Transverse colon (tissue), 4 donors: Measurements from ENCODE around the gene PYY.
"Not testable (repeated sequence)": the region's sequence is repeated elsewhere in the genome, so short reads cannot be mapped to it uniquely, and the experiment has no call there.

Experiments
- POLR2A ChIP-seq: fragments of 450-650 bp; IDR thresholded peaks from one replicate; pipeline ENCODE4 v1.6.1; 2016; ENCODE audit warnings: antibody characterized with exemption, mild to moderate bottlenecking, moderate library complexity
- POLR2AphosphoS5 ChIP-seq, 3 donors: sonication (generic); formaldehyde crosslinking; IDR thresholded peaks; one replicate each; pipeline ENCODE4 v1.6.1; 2016; ENCODE audit warnings: antibody characterized with exemption in 3 of 3
- TF ChIP-seq, protein P1 (sequence below), 5 experiments: fragments of 200-600 bp in 3 of 5; fragments of 450-650 bp in 2 of 5; sonication (generic) in 3 of 5; IDR thresholded peaks; 1 replicate in 2 of 5; 2 replicates in 3 of 5; pipeline ENCODE4 v1.5.1; 2016 to 2017; ENCODE audit warnings: antibody characterized with exemption in 5 of 5, inconsistent platforms in 3 of 5, mild to moderate bottlenecking in 2 of 5, moderate library complexity in 1 of 5

DNA sequence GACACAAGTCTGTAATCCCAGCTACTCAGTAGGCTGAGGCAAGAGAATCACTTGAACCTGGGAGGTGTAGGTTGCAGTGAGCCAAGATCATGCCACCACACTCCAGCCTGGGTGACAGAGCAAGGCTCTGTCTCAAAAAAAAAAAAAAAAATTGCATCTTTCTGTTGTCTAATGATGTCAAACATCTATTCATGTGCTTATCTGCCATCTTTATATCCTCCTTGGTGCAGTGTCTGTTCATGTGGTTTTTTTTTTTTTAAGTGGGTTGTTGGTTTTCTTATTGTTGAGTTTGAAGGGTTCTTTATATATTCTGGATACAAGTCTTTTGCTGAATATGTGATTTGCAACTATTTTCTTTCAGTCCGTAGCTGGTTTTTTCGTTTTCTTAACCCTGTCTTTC lies 17.7 kb upstream of the PYY start:
- TF ChIP-seq POLR2AphosphoS5 (IDR thresholded peaks at IDR 0.05); POLR2A: not testable (repeated sequence)
- TF ChIP-seq, protein P1, sequence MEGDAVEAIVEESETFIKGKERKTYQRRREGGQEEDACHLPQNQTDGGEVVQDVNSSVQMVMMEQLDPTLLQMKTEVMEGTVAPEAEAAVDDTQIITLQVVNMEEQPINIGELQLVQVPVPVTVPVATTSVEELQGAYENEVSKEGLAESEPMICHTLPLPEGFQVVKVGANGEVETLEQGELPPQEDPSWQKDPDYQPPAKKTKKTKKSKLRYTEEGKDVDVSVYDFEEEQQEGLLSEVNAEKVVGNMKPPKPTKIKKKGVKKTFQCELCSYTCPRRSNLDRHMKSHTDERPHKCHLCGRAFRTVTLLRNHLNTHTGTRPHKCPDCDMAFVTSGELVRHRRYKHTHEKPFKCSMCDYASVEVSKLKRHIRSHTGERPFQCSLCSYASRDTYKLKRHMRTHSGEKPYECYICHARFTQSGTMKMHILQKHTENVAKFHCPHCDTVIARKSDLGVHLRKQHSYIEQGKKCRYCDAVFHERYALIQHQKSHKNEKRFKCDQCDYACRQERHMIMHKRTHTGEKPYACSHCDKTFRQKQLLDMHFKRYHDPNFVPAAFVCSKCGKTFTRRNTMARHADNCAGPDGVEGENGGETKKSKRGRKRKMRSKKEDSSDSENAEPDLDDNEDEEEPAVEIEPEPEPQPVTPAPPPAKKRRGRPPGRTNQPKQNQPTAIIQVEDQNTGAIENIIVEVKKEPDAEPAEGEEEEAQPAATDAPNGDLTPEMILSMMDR (IDR thresholded peaks at IDR 0.05): not testable (repeated sequence)
